Ishikawa (cell line): Measurements from ENCODE around the gene CTNNB1.

Experiments
- CREB1 ChIP-seq: IDR thresholded peaks from 2 replicates; pipeline ENCODE4 v1.6.1; 2012; ENCODE audit warnings: low read depth
- EGR1 ChIP-seq: IDR thresholded peaks from 2 replicates; pipeline ENCODE4 v1.6.1; 2012
- EP300 ChIP-seq: IDR thresholded peaks from 2 replicates; pipeline ENCODE4 v1.6.1; 2012; ENCODE audit warnings: borderline replicate concordance
- FOXM1 ChIP-seq: IDR thresholded peaks from 2 replicates; pipeline ENCODE4 v1.6.1; 2012; ENCODE audit warnings: low read depth, borderline replicate concordance
- TAF1 ChIP-seq: IDR thresholded peaks from 2 replicates; pipeline ENCODE4 v1.6.1; 2012; ENCODE audit warnings: low read depth, mild to moderate bottlenecking
- TCF12 ChIP-seq: IDR thresholded peaks from 2 replicates; pipeline ENCODE4 v1.6.1; 2012; ENCODE audit warnings: low read depth
- YY1 ChIP-seq: IDR thresholded peaks from 2 replicates; pipeline ENCODE4 v1.6.1; 2012; ENCODE audit warnings: low read depth
- TF ChIP-seq, protein P1 (sequence below): IDR thresholded peaks from 2 replicates; pipeline ENCODE4 v1.6.1; 2012; ENCODE audit warnings: low read depth, mild to moderate bottlenecking
- TF ChIP-seq, protein P2 (sequence below): IDR thresholded peaks from 2 replicates; pipeline ENCODE4 v1.6.1; 2012

DNA sequence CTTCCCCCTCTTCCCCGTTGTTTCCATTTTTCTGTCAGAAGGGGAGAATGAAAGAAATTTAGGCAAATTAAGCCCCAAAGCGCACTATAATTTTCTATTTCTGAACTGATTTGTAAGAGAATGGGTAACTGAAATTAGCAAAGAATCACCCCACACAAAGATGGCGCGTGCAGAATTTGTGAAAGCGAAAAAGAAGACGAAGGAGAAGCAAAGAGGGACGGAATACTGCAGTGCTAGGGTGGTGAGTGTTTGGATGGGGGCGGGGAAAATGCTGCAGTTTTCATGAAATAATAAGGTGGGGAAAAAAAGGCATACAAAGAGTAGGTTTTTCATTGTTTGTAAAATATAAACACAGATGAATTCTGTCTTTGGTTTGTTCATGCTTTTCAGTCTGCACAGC lies 4.6 kb upstream of the CTNNB1 start:
- TF ChIP-seq EP300 = no peak
- no peak for TF ChIP-seq YY1
- TF ChIP-seq TCF12 = no peak
- TF ChIP-seq, protein P1, sequence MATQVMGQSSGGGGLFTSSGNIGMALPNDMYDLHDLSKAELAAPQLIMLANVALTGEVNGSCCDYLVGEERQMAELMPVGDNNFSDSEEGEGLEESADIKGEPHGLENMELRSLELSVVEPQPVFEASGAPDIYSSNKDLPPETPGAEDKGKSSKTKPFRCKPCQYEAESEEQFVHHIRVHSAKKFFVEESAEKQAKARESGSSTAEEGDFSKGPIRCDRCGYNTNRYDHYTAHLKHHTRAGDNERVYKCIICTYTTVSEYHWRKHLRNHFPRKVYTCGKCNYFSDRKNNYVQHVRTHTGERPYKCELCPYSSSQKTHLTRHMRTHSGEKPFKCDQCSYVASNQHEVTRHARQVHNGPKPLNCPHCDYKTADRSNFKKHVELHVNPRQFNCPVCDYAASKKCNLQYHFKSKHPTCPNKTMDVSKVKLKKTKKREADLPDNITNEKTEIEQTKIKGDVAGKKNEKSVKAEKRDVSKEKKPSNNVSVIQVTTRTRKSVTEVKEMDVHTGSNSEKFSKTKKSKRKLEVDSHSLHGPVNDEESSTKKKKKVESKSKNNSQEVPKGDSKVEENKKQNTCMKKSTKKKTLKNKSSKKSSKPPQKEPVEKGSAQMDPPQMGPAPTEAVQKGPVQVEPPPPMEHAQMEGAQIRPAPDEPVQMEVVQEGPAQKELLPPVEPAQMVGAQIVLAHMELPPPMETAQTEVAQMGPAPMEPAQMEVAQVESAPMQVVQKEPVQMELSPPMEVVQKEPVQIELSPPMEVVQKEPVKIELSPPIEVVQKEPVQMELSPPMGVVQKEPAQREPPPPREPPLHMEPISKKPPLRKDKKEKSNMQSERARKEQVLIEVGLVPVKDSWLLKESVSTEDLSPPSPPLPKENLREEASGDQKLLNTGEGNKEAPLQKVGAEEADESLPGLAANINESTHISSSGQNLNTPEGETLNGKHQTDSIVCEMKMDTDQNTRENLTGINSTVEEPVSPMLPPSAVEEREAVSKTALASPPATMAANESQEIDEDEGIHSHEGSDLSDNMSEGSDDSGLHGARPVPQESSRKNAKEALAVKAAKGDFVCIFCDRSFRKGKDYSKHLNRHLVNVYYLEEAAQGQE = no peak
- TF ChIP-seq TAF1 = no peak
- no peak for TF ChIP-seq CREB1
- TF ChIP-seq EGR1 = no peak
- no peak for TF ChIP-seq FOXM1
- TF ChIP-seq, protein P2, sequence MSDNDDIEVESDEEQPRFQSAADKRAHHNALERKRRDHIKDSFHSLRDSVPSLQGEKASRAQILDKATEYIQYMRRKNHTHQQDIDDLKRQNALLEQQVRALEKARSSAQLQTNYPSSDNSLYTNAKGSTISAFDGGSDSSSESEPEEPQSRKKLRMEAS = no peak
